HEK293T (cell line): ENCODE measurements around the gene VWA3B.
"Not testable (repeated sequence)": the region's sequence is repeated elsewhere in the genome, so short reads cannot be mapped to it uniquely, and the experiment has no call there.

Source experiments
- CTCF ChIA-PET: fragments of 350-600 bp; formaldehyde crosslinking; extraction: SDS; loops from one replicate; lab custom pipeline; 2021; ENCODE audit warnings: antibody characterized with exemption, inconsistent platforms; lab: Yijun Ruan, JAX
- POLR2A ChIA-PET: fragments of 350-600 bp; formaldehyde crosslinking; extraction: SDS; loops from one replicate; lab custom pipeline; 2020; ENCODE audit warnings: antibody characterized with exemption, inconsistent platforms; lab: Yijun Ruan, JAX
- DNase-seq: peaks from one replicate; pipeline ENCODE4 v3.0.0; 2012; ENCODE audit warnings: mixed read lengths; ENCODE audit errors: extremely low spot score
- ARNT ChIP-seq: fragments of 450-650 bp; IDR thresholded peaks from 2 replicates; pipeline ENCODE4 v1.6.1; 2017; ENCODE audit warnings: mild to moderate bottlenecking
- BHLHE40 ChIP-seq: fragments of 450-650 bp; IDR thresholded peaks from 2 replicates; pipeline ENCODE4 v1.6.1; 2016; ENCODE audit warnings: mild to moderate bottlenecking, moderate library complexity, borderline replicate concordance
- CTBP1 ChIP-seq: fragments of 450-650 bp; IDR thresholded peaks from 2 replicates; pipeline ENCODE4 v1.6.1; 2016; ENCODE audit warnings: borderline replicate concordance
- ELF4 ChIP-seq: fragments of 450-650 bp; IDR thresholded peaks from 2 replicates; pipeline ENCODE4 v1.6.1; 2017; ENCODE audit warnings: antibody characterized with exemption
- FOXA1 ChIP-seq: fragments of 450-650 bp; IDR thresholded peaks from 2 replicates; pipeline ENCODE4 v1.6.1; 2016; ENCODE audit warnings: mild to moderate bottlenecking
- FOXK2 ChIP-seq: fragments of 450-650 bp; IDR thresholded peaks from 2 replicates; pipeline ENCODE4 v1.6.1; 2016; ENCODE audit warnings: mild to moderate bottlenecking
- FOXM1 ChIP-seq: fragments of 450-650 bp; IDR thresholded peaks from 2 replicates; pipeline ENCODE4 v1.6.1; 2017; ENCODE audit warnings: mild to moderate bottlenecking, borderline replicate concordance
- HDGF ChIP-seq: fragments of 450-650 bp; IDR thresholded peaks from 2 replicates; pipeline ENCODE4 v1.6.1; 2017; ENCODE audit warnings: antibody characterized with exemption, borderline replicate concordance
- L3MBTL2 ChIP-seq: fragments of 450-650 bp; conservative IDR thresholded peaks from 2 replicates; pipeline ENCODE4 v1.6.1; 2016; ENCODE audit warnings: mild to moderate bottlenecking
- LEF1 ChIP-seq: fragments of 450-650 bp; IDR thresholded peaks from 2 replicates; pipeline ENCODE4 v1.6.1; 2017; ENCODE audit warnings: mild to moderate bottlenecking, borderline replicate concordance
- NFRKB ChIP-seq: fragments of 450-650 bp; IDR thresholded peaks from 2 replicates; pipeline ENCODE4 v1.6.1; 2016; ENCODE audit warnings: mild to moderate bottlenecking, moderate library complexity
- SP1 ChIP-seq: fragments of 450-650 bp; IDR thresholded peaks from 2 replicates; pipeline ENCODE4 v1.6.1; 2017
- SUZ12 ChIP-seq: fragments of 450-650 bp; IDR thresholded peaks from 2 replicates; pipeline ENCODE4 v1.6.1; 2016; ENCODE audit warnings: mild to moderate bottlenecking
- TARDBP ChIP-seq: fragments of 450-650 bp; IDR thresholded peaks from 2 replicates; pipeline ENCODE4 v1.6.1; 2016
- ZNF384 ChIP-seq: fragments of 450-650 bp; IDR thresholded peaks from 2 replicates; pipeline ENCODE4 v1.6.1; 2016
- TF ChIP-seq, protein P1 (sequence below): fragments of 450-650 bp; IDR thresholded peaks from 2 replicates; pipeline ENCODE4 v1.6.1; 2016

The VWA3B gene

DNA sequence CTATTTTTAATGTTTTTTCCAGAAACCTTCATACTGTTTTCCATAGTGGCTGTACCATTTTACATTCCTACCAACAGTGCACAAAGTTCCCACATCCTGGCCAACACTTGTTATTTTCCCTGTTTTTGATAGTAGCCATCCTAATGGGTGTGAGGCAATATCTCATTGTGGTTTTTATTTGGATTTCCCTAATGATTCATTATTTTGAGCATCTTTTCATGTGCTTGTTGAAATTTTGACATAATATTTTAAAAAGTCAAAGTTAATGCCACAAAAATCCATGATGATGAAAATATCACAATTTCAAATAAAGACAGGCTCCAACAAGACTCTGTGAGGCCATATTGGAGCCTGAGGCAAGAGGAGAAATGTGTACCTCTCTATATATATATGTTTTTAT, 50.2 kb downstream of the VWA3B start:
- no peak for DNase-seq
- TF ChIP-seq ZNF384: no peak
- no peak for TF ChIP-seq L3MBTL2
- no peak for TF ChIP-seq TARDBP
- TF ChIP-seq FOXK2: no peak
- CTCF ChIA-PET: no interaction called here
- POLR2A ChIA-PET: no interaction called here

DNA sequence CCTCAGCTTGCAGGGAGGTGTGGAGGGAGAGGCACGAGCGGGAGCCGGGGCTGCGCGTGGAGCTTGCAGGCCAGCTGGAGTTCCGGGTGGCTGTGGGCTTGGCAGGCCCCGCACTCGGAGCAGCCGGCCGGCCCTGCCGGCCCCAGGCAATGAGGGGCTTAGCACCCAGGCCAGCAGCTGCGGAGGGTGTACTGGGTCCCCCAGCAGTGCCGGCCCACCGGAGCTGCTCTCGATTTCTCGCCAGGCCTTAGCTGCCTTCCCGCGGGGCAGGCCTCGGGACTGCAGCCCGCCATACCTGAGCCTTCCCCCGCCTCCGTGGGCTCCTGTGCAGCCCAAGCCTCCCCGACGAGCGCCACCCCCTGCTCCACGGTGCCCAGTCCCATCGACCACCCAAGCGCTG, 52.0 kb downstream of the VWA3B start:
- POLR2A ChIA-PET, DNase-seq, CTCF ChIA-PET: not testable (repeated sequence)

DNA sequence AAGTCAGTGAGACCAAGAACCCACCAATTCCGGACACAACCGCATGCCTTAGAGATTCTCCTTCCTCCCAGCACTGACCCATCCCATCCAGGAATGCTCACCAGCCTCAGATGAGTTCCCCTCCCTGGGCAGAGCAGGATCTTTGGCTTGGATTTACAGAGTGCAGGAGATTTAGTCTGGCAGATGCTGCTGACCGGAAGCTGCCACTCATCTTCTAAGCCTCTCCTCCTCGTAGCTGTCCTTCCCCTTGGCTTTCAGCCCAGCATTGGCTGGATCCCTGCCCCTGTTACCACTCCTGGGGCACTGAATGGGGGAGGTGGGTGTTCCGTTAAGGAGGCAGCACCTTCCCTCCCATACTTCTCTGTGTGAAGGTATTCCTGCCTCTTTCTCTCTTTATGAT, 53.2 kb downstream of the VWA3B start:
- no peak for TF ChIP-seq CTBP1
- TF ChIP-seq, protein P1, sequence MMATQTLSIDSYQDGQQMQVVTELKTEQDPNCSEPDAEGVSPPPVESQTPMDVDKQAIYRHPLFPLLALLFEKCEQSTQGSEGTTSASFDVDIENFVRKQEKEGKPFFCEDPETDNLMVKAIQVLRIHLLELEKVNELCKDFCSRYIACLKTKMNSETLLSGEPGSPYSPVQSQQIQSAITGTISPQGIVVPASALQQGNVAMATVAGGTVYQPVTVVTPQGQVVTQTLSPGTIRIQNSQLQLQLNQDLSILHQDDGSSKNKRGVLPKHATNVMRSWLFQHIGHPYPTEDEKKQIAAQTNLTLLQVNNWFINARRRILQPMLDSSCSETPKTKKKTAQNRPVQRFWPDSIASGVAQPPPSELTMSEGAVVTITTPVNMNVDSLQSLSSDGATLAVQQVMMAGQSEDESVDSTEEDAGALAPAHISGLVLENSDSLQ: no peak
- TF ChIP-seq FOXK2: no peak
- no peak for TF ChIP-seq HDGF
- no peak for TF ChIP-seq TARDBP
- no peak for TF ChIP-seq LEF1
- no peak for TF ChIP-seq FOXM1
- no peak for TF ChIP-seq FOXA1
- TF ChIP-seq ELF4: no peak
- TF ChIP-seq BHLHE40: no peak
- TF ChIP-seq ARNT: no peak
- TF ChIP-seq ZNF384: no peak
- TF ChIP-seq SUZ12: no peak
- DNase-seq: no peak
- CTCF ChIA-PET: no interaction called here
- POLR2A ChIA-PET: no interaction called here

DNA sequence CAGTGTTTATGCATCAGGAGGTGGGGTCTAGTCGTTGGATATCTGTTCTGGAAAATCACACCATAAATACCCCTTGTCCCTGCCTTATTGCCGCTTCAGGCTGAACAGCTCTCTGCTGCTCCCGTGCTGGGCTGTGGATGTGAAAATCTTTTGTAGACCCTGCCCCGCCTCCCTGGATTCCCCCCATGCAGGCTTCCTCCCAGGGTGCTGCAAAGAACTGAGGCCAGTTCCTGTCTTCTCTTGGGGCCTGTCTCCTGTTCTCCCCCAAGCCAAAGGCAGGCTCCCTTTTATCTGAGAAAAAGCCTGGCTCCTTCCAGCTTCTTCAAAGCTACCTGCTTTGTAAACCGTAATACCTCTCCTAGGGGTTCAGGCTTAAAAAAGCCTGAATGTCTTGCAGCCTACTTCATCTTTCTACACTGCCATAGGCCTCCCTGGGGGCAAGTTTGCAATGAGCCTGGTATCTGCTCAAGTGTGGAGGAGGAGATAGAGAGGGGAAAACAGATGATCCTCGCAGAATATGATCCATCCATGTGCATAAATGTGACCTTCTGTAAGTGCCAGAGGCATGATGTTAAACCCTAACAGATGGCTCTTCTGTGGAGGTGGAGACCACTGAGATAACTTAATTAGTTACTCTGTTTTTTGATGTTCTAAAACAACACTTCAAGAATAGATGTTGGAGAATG, 55.3 kb downstream of the VWA3B start:
- TF ChIP-seq FOXA1 (no peak), TARDBP (no peak), SUZ12 (no peak), ZNF384 (no peak), ELF4 (no peak), HDGF (no peak), LEF1 (no peak), FOXK2 (no peak), FOXM1 (no peak), SP1 (no peak), L3MBTL2 (no peak), ARNT (no peak), BHLHE40 (no peak), CTBP1 (no peak), NFRKB (no peak)
- TF ChIP-seq, protein P1: no peak
- POLR2A ChIA-PET: no interaction called here

DNA sequence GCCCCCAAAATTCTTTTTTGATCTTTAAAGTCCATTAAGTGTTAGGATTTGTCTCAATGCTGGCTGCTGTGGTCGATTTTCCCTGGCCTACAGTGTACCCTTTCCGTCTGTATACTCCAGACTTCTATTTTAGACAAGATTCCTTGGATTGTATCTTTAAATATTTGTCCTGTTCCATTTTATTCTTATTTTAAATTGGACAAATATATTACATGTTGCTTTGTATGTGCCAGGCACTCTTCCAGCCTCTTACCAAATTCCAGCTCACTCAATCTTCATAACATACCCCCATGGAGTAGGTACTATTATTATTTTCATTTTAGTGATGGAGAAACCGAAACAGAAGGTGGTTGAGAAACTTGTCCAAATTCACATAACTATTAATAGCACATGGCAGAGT, 58.1 kb downstream of the VWA3B start:
- TF ChIP-seq ELF4: no peak
- DNase-seq: no peak
- ChIA-PET CTCF (no interaction called here), POLR2A (no interaction called here)

More for the DNA sequence above, 55.3 kb downstream of the VWA3B start:
- DNase-seq: no peak
- CTCF ChIA-PET: no interaction called here

DNA sequence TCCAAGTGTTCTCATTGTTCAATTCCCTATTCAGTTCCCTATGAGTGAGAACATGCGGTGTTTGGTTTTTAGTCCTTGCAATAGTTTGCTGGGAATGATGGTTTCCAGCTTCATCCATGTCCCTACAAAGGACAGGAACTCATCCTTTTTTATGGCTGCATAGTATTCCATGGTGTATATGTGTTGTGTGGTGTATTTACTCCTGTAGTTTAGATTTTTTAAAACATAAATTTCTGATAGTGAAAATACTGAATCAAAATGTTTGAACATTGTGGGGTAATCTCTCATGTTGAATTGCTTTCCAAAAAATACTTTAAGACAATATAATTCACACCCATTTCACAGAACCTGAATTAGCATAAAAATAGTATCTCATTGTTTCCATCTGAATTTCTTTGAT, 60.9 kb downstream of the VWA3B start:
- POLR2A ChIA-PET, CTCF ChIA-PET, DNase-seq: not testable (repeated sequence)

DNA sequence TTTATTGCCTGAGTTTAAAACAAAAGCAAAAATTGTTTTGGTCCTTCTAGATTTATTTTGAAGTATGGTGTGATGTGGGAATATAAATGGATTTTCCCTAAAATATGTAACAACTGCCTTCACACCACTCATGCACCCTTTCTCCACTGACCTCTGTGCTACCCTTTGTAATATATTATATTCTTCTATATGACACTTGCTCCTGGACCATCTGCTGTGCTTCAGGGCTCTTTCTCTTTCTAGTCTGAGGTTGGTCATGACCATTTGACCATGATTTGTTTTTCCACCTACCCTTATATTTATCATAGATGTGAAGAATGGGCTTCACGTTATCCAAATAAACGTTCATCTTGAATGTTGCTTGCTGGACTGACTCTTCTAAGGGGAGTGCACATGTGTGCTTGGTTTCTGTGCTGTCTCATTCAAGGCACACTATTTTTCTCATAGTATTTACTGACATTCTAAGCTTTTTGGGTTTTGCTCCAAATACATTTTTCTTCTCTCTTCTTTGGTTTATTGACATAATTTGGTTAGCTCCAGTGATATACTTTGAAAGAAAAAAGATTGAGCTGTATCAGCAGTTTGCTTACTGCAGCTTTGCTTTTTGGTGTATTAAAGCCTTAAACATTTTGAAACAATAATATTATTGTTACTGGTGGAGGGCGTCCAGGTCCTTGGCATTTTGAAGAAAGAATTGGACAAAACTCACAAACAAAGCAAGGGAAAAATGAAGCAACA, 61.8 kb downstream of the VWA3B start:
- no peak for DNase-seq
- ChIA-PET POLR2A (no interaction called here), CTCF (no interaction called here)
- TF ChIP-seq L3MBTL2 (no peak), ARNT (no peak), HDGF (no peak), BHLHE40 (no peak), LEF1 (no peak), FOXA1 (no peak), ELF4 (no peak), ZNF384 (no peak), FOXM1 (no peak), TARDBP (no peak)
- TF ChIP-seq, protein P1: no peak
